HG03521 (cell line): Measurements from ENCODE around the gene RASSF1.
A peak's percentile ranks its signal among the peaks of the same experiment; 100 is the strongest.
"Not testable (repeated sequence)": the region's sequence is repeated elsewhere in the genome, so short reads cannot be mapped to it uniquely, and the experiment has no call there.

Experiments
- ATAC-seq: cut with Tn5 transposase; IDR thresholded peaks from one replicate; pipeline ENCODE4 v1.9.1; 2021; ENCODE audit warnings: mild to moderate bottlenecking, moderate library complexity; ENCODE audit not compliant: unreplicated experiment

The RASSF1 gene

GRCh38 chr3:50325497-50326181 lies 15.0 kb downstream of the RASSF1 start:
- no peak for ATAC-seq

GRCh38 chr3:50325113-50325480 lies 15.5 kb downstream of the RASSF1 start:
- ATAC-seq: no peak

GRCh38 chr3:50324351-50325112 lies 16.1 kb downstream of the RASSF1 start:
- no peak for ATAC-seq

GRCh38 chr3:50323614-50324199 lies 16.9 kb downstream of the RASSF1 start:
- ATAC-seq: no peak

- no peak for ATAC-seq
Observed at GRCh38 chr3:50323092-50323600, 17.5 kb downstream of the RASSF1 start.

- ATAC-seq: no peak
Observed at GRCh38 chr3:50322386-50323091, 18.1 kb downstream of the RASSF1 start, which contains the start of gene HYAL2. HYAL2 (minus strand) TSS chr3:50322745; CDS start chr3:50320489, 2,256 bp downstream.

- ATAC-seq: no peak
Observed at GRCh38 chr3:50322115-50322385, 18.6 kb downstream of the RASSF1 start.

- ATAC-seq: peak; percentile 75
Observed at GRCh38 chr3:50321336-50322114, 19.1 kb downstream of the RASSF1 start.

GRCh38 chr3:50320853-50321335 lies 19.7 kb downstream of the RASSF1 start:
- peak; percentile 41 for ATAC-seq

GRCh38 chr3:50319894-50320625 lies 20.6 kb downstream of the RASSF1 start:
- no peak for ATAC-seq

GRCh38 chr3:50319181-50319893 lies 21.3 kb downstream of the RASSF1 start:
- no peak for ATAC-seq

GRCh38 chr3:50318615-50319014 lies 22.0 kb downstream of the RASSF1 start:
- ATAC-seq: no peak

GRCh38 chr3:50318163-50318562 lies 22.5 kb downstream of the RASSF1 start:
- ATAC-seq: no peak

- ATAC-seq: no peak
Observed at GRCh38 chr3:50317300-50317699, 23.3 kb downstream of the RASSF1 start.

GRCh38 chr3:50316657-50317242 lies 23.9 kb downstream of the RASSF1 start:
- no peak for ATAC-seq

GRCh38 chr3:50314816-50315215 lies 25.8 kb downstream of the RASSF1 start:
- ATAC-seq: no peak

GRCh38 chr3:50314342-50314741 lies 26.3 kb downstream of the RASSF1 start:
- ATAC-seq: no peak

- not testable (repeated sequence) for ATAC-seq
Observed at GRCh38 chr3:50312041-50312440, 28.6 kb downstream of the RASSF1 start.

- no peak for ATAC-seq
Observed at GRCh38 chr3:50304601-50305000, 36.0 kb downstream of the RASSF1 start.
